Epithelial cell of alveolus of lung (primary cell): Measurements from ENCODE around the gene VCX3A. TPM values are rescaled to one million over a fixed set of nuclear protein-coding genes. Genes with fewer than 3 reads are reported as not detected.

Source experiments
- total RNA-seq: library from RNA; depleted of rRNA; stranded (reverse); fragments of >200 nt; gene quantifications from 2 replicates; pipeline ENCODE4 v1.2.1, GENCODE V29; 2015

Gene VCX3A
- total RNA-seq: not detected in 2 replicates

GRCh38 chrX:6535018-6535417 is at the start of gene VCX3A:
Gene VCX3A (minus strand): TSS chrX:6535118. CDS start chrX:6534497, 621 bp downstream.

